GM21447 (cell line): Measurements from ENCODE around the gene TAB2.

Experiments used
- ATAC-seq: cut with Tn5 transposase; IDR thresholded peaks from one replicate; pipeline ENCODE4 v1.9.1; 2021; ENCODE audit not compliant: unreplicated experiment

The TAB2 gene

GRCh38 chr6:149365197-149365596, 47.7 kb downstream of the TAB2 start:
- ATAC-seq = no peak

DNA sequence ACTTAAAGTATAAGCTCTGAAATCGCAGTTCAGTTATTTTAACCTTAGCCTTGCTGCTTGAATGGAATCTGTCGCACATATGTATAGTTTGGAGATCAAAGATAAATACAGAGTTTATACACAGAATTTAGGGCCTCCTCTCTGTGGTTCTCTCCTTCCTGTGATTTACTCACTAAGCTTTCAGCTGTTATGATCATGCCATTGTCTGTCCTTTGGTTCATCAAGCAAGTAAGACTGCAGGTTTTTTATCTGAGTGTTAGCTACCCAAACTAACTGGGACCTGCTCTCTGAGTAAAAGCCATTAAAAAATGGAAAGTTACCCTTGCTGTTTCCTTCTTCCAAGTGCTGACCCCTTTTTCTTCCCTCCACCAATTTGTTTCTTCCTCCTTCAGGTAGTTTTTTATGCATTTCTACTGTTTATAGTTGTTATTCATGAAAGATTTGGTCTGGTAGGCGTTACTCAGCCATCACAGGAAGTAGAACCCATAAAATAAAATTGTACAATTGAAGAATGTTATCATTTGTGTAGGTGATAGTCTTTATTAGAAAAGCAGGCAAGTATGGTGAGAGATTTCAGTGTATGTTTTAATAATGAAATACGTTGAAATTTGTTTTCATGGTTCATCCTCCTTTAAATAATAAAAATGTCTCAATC, 48.9 kb downstream of the TAB2 start:
- ATAC-seq = no peak

DNA sequence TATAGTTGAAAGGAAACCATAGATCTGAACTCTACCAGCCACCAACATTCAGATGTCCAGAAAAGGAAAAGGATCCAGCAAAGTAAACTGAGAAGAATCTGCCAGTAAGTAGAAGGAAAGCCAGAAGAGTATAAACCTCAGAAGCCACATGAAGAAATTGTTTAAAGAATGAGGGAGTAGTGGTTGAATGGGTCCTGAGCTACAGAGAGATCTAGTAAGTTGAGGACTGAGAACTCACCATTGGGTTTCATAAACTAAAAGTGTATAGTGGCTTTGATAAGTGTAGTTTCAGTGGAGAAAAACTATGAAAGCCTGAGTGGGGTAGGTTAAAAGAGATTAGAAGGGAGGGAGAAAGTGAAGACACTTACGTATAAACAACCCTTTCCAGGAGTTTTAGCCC, 50.6 kb downstream of the TAB2 start:
- peak; percentile 43 for ATAC-seq

DNA sequence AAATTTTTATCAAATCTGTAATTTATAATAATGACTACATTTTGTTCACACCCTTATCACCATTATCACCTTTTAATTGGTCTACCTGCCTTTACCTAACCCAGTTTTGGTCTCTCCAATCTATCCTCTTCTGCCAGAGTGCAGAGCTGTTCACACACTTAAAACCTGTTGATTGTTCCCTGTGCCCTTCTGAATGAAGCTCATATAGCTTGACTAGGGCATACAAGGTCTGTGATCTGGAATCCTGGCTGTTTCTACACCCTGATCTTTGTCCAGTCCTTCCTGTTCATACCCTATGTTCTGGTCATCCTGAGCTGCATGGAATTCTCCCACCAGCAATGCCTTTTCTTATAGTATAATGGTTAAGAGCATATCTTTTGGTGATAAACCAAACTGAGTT, 53.6 kb downstream of the TAB2 start:
- ATAC-seq = no peak

DNA sequence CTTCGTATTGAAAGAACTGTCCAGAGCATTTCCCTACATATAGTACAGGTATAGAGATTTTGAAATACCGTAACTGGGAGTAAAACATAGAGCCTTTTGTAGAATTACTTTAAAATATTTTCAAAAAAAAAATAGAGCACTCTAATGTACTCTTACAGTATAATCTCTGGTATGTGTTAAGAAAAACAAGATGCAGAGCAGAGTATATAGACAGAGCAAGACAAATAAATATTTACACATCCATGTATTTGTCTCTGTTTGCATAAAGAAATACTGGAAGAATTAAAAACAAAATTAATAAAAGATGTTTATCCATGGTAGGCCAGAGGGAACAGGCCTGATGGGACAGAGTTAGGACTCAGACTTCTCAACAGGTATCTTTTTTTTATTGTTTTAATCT, 54.5 kb downstream of the TAB2 start:
- no peak for ATAC-seq

- ATAC-seq = no peak
These were observed 56.0 kb downstream of the TAB2 start for GRCh38 chr6:149373511-149373910.

DNA sequence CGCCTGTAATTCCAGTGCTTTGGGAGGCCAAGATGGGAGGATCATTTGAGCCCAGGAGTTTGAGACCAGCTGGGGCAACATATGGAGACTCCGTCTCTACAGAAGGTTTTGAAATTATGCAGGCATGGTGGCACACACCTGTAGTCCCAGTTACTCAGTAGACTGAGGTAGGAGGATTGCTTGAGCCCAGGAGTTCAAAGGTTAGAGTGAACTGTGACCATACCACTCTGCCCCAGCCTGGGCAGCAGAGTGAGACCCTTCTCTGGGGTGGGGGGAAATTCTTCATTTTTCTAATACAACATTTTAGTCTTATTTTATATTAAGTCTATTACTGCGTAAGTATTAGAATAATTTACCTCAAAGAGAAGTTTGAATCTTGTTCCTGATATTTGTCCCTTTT, 62.5 kb downstream of the TAB2 start:
- ATAC-seq = no peak

DNA sequence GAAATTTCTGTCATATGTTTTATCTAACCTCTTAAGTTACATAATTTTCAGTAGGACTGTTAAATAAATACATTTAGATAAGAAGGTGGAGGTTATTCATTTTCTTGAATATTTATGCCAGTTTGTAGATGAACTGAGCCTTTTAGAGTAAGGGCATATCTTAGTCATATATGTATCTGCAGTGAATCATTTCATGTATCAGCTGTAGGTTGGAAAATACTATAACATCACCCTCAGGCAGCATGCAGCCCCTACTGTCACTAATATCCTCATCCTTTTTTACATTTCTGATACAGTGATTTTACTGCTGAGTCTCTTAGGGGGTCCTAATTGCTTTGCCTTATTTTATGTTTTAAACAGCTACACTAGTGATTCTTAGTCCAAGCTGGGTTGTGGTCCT, 63.0 kb downstream of the TAB2 start:
- no peak for ATAC-seq

DNA sequence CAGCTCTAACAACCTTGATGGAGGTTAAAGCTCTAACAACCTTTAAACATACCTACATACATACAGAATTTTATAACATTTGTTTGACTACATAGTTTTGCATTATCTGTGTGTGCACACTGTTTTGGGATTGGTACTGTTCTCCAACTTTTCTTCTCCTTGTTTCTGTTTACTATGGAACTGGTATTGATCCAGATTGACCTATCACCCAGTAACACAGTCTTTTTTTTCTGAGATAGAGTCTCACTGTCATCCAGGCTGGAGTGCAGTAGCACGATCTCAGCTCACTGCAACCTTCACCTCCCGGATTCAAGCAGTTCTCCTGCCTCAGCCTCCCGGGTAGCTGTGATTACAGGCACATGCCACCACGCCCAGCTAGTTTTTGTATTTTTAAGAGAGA, 65.9 kb downstream of the TAB2 start:
- ATAC-seq = no peak

DNA sequence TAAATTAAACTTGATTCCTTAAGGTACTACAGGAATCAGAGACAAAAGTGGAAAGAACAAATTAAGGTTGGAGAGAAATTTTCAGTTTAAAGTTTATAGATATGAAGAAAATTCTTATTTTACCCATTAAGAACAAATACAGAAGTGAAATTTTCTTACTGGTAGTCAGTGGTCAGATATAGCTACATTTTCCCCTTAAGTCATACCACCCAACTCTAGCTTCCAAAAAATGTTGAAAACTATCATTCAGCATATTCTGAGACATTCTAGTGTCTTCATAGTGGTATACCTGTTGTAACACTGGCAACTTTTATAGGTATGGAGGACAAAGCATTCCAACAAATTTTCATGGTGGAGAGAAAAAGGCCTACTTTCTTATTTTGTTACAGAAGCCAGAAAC, 67.0 kb downstream of the TAB2 start:
- ATAC-seq = no peak

DNA sequence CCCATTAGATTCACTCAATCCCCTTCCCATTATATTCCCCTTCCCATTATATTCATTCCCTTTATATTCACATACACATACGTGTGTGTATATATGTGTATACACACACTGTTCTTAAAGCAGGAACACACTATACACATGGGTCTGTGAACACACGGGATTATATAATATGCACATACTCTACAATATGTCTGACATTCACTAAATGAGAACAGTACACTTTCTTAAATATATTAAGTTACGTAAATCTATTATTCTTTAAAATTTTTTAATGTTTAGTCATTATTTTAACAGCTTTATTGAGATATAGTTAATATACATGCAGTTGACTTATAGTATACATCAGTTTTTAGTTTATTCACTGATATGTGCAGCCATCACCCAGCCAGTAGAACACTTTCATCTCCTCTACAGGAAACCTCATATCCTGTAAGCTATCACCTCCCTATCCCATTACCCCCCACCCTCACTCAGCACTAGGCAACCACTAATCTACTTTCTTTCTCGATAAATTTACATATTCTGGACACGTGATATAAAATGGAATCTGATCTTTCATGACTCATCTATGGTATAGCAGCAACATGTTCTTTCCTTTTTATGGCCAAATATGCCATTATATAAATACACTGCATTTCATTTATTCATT, 68.6 kb downstream of the TAB2 start:
- no peak for ATAC-seq

GRCh38 chr6:149387779-149388512, 70.4 kb downstream of the TAB2 start:
- no peak for ATAC-seq

DNA sequence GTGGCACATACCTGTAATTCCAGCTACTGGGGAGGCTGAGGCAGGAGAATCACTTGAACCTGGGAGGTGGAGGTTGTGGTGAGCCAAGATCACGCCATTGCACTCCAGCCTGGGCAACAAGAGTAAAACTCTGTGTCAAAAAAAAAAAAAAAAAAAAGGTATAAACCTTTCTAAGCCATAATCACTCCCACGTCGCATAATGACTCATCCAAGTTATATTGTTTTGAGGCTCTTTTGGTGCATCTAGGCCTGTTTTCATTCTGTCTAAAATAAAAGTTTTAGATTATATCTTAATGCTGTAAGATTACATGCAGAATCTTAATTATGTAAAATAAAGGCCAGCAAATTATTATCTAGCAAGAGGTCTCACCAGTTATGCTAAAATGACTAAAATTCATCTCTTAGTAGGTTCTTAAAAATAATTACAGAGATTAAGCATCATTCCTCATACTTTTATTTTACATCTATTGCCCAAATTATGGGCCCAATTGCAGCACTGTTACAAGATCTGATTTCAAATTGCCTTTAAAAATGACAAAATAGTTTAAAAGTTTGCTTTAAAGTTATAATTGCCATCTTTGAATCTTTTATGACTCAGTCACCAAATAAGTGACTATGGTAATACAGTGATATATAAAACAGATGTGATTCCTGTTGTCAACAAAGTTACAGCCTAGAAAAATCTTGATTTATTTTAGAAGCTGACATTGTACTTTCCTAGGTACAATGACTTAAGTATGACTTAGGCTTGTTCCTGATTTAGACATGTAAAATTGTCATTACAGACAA, 72.2 kb downstream of the TAB2 start:
- no peak for ATAC-seq

- ATAC-seq = no peak
These were observed 74.6 kb downstream of the TAB2 start for GRCh38 chr6:149392093-149392492.

DNA sequence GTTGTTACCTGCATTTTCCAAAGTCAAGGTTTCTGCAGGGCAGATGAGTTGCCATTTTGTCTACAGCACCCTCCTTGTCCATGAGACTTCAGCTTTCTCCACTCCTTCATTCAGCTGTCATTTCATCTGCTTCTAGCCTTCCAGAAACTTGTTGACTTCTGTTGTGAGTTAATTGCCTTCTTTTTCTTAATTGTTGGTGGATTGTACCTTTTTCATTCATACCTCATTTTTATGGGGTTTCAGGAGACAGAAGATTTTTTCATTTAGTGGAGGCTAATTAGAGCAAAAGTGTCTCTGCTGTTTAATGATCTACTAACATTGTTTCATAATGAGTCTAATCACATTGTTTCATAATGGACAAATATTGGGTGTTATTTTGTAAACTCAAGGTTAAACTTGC, 75.0 kb downstream of the TAB2 start:
- ATAC-seq = no peak

GRCh38 chr6:149393002-149393679, 75.6 kb downstream of the TAB2 start:
- no peak for ATAC-seq

- no peak for ATAC-seq
These were observed 77.7 kb downstream of the TAB2 start for GRCh38 chr6:149395185-149395584.

GRCh38 chr6:149397384-149397783, 79.9 kb downstream of the TAB2 start:
- no peak for ATAC-seq

DNA sequence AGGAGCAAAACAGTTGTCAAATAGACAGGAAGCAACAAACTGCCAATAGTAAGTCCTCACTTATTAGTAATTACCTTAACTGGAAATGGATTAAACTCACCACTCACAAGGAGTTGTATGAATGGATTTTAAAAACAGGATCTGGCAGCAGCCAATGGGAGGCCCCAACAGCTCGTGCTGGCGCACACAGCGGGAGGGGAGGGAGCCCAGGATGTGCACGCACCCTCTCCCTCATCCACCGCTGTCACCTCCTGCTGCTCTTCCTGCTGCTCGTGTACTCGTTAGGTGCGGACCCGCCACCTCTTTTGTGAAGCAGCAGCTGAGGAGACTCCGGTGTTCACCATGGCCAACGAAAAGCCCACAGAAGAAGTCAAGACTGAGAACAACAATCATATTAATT, 82.5 kb downstream of the TAB2 start, which contains the start of gene SUMO4:
SUMO4 (plus strand) TSS at position 213 of the 400 bp plus-strand sequence; CDS start at position 343, 130 bp downstream.
- ATAC-seq = no peak

GRCh38 chr6:149403534-149403933, 86.0 kb downstream of the TAB2 start:
- ATAC-seq = no peak
